Upper lobe of left lung (tissue), 4 donors: Measurements from ENCODE around the gene TOPBP1.

Experiments
- CTCF ChIP-seq, 6 experiments: fragments of 450-650 bp in 4 of 6; fragments of 200-600 bp in 2 of 6; sonication (generic) in 2 of 6; IDR thresholded peaks; one replicate each; pipeline ENCODE4 v1.5.1; 2016 to 2019; ENCODE audit warnings: antibody characterized with exemption in 6 of 6
- EP300 ChIP-seq, 4 donors: sonication (generic); formaldehyde crosslinking; IDR thresholded peaks; one replicate each; pipeline ENCODE4 v1.5.1; 2017; ENCODE audit warnings: antibody characterized with exemption in 4 of 4, control low read depth in 2 of 4
- POLR2A ChIP-seq, 4 donors: fragments of 450-650 bp; IDR thresholded peaks; one replicate each; pipeline ENCODE4 v1.5.1; 2016 to 2017; ENCODE audit warnings: antibody characterized with exemption in 4 of 4, mild to moderate bottlenecking in 2 of 4

- TF ChIP-seq CTCF (IDR thresholded peaks at IDR 0.05) (no peak), EP300 (IDR thresholded peaks at IDR 0.05) (no peak), POLR2A (IDR thresholded peaks at IDR 0.05) (no peak)
These were observed 90.8 kb downstream of the TOPBP1 start for GRCh38 chr3:133570937-133571320.
